ENCODE data around the gene LRGUK. TPM values are rescaled to one million over a fixed set of nuclear protein-coding genes. Genes with fewer than 3 reads are reported as not detected.
"Not testable (repeated sequence)": the region's sequence is repeated elsewhere in the genome, so short reads cannot be mapped to it uniquely, and the experiment has no call there.

LRGUK gene, protein sequence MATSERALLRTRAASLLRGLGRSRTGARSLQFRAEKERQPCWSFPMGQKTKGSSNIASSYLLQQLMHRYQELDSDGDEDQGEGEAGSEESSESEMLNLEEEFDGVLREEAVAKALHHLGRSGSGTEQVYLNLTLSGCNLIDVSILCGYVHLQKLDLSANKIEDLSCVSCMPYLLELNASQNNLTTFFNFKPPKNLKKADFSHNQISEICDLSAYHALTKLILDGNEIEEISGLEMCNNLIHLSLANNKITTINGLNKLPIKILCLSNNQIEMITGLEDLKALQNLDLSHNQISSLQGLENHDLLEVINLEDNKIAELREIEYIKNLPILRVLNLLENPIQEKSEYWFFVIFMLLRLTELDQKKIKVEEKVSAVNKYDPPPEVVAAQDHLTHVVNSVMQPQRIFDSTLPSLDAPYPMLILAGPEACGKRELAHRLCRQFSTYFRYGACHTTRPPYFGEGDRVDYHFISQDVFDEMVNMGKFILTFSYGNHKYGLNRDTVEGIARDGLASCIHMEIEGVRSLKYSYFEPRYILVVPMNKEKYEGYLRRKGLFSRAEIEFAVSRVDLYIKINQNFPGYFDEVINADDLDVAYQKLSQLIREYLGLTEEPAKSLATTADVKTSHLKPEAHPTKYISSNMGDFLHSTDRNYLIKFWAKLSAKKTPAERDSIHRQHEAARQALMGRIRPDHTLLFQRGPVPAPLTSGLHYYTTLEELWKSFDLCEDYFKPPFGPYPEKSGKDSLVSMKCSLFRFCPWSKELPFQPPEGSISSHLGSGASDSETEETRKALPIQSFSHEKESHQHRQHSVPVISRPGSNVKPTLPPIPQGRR
- total RNA-seq = under 1 TPM in 1 of 2 experiments, not detected in 1; 0.09 TPM

DNA sequence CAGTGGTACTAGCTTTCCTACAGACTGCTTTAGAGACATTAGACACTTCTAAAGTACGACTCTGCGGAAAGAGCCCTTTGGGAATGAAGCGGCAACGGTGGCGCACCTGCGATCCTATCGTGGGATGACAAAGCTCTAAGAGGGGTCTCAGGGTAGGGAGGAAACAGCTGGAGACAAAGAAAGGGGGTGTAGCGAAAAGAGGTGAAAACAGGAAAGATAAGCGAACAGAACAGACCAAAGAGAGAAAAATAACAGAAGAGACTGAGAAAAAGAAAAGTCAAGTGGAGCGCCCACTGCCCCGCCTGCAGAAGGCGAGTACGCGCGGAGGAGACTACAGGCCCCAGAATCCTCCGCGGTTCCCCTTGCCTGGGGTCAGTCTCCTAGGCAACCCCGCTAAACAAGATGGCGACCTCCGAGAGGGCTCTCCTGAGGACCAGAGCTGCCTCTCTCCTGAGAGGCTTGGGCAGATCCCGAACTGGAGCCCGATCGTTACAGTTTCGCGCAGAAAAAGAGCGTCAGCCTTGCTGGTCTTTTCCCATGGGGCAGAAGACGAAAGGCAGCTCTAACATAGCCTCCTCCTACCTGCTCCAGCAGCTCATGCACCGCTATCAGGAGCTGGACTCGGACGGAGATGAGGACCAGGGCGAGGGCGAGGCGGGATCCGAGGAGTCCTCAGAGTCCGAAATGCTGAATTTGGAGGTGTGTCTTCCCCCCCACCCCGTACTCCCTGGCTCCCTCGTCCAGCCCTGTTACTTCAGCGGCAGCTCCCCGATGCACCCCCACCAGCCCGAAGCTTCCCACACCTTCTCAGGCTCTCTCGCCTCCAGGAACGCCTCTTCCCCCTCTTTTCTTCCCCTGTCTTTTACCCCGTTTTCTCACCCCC, at the start of gene LRGUK:
Gene LRGUK, plus strand, starts transcription at position 375 of the 883 bp plus-strand sequence. Its CDS starts 28 bp downstream, at position 403.
- ATAC-seq (peak; percentile 100), DNase-seq (peak; percentile 89)
- Mint-ChIP-seq H3K36me3 (ENCODE audit: low read depth) (no peaks in the 10 kb centered on the region), H3K4me1 (ENCODE audit: low read depth) (peaks cover 13% of the 10 kb centered on the region), H3K27ac (no peak within 1 kb of the TSS), H3K27me3 (peaks cover 20% of the 10 kb centered on the region), H3K9me3 (no peaks in the 10 kb centered on the region), H3K4me3 (peak within 1 kb of the TSS; percentile 79)
- ChIA-PET CTCF (interaction anchor here (1.0 to 2.2 kb wide), 2 partner anchors 14 to 196 kb away, joined by 3 to 27 read pairs; no protein-coding TSS in a partner anchor), POLR2A (interaction anchor here (1.1 kb wide), 1 partner anchor 15 kb away, joined by 3 read pairs; no protein-coding TSS in a partner anchor)
- intact Hi-C loops (cut with micrococcal nuclease) = no loop called here
- TF ChIP-seq, protein P1, sequence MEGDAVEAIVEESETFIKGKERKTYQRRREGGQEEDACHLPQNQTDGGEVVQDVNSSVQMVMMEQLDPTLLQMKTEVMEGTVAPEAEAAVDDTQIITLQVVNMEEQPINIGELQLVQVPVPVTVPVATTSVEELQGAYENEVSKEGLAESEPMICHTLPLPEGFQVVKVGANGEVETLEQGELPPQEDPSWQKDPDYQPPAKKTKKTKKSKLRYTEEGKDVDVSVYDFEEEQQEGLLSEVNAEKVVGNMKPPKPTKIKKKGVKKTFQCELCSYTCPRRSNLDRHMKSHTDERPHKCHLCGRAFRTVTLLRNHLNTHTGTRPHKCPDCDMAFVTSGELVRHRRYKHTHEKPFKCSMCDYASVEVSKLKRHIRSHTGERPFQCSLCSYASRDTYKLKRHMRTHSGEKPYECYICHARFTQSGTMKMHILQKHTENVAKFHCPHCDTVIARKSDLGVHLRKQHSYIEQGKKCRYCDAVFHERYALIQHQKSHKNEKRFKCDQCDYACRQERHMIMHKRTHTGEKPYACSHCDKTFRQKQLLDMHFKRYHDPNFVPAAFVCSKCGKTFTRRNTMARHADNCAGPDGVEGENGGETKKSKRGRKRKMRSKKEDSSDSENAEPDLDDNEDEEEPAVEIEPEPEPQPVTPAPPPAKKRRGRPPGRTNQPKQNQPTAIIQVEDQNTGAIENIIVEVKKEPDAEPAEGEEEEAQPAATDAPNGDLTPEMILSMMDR (IDR thresholded peaks at IDR 0.05) = no peak

DNA sequence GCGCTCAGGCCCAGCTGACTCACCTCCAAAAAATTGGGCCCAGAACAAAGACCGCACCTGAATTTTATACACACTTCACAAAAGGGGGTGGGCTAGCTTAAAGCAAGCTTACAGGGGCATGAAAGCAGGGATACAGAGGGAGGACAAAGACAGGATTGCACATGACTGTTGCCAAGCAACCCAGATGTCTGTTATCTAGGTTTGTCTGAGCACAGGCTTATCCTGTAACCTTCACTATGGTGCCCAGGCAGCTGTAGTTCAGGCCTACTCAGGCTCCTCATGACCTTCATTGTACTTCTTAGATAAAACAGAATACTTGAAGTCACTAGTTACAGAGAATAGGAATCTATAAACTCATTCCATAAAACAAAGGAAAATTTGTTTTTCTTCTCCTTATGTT, 49.6 kb upstream of the LRGUK start:
- H3K27ac Mint-ChIP-seq = not testable (repeated sequence)

DNA sequence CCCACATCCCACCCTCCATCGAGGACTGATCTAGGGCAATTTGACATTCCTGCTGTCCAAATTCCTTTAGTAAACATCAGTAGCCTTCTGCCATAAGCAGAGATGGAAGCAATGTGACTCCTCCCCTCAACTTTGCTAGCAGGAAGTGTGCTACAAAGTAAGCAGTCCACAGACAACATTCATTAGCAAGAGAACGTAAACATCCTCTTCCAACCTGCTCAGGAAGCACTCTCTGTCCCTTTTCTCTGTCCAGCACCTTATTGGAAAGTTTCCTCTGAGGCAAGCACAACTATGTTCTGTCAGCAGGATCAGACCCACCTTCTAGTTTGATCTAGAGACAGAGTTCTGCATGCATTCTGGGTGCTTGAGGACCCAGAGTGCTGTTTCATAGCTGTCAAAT, 48.1 kb upstream of the LRGUK start:
- Mint-ChIP-seq H3K4me1 (ENCODE audit: low read depth) (no peaks in the 10 kb centered on the region), H3K4me3 (no peak overlapping the region), H3K36me3 (ENCODE audit: low read depth) (peaks cover 12% of the 10 kb centered on the region), H3K27me3 (no peaks in the 10 kb centered on the region), H3K9me3 (peaks cover 6% of the 10 kb centered on the region), H3K27ac (no peak overlapping the region)
- ChIA-PET CTCF (no interaction called here), POLR2A (no interaction called here)
- DNase-seq (no peak), ATAC-seq (no peak)
- intact Hi-C loops (cut with micrococcal nuclease) = no loop called here
- TF ChIP-seq, protein P1 (IDR thresholded peaks at IDR 0.05) = no peak

More for the DNA sequence above, 49.6 kb upstream of the LRGUK start:
- H3K4me1 Mint-ChIP-seq (ENCODE audit: low read depth); ATAC-seq; H3K27me3 Mint-ChIP-seq; POLR2A ChIA-PET; DNase-seq; H3K9me3 Mint-ChIP-seq; intact Hi-C loops (cut with micrococcal nuclease); CTCF ChIA-PET; H3K4me3 Mint-ChIP-seq: not testable (repeated sequence)
- H3K36me3 Mint-ChIP-seq (ENCODE audit: low read depth) = peaks cover 12% of the 10 kb centered on the region

DNA sequence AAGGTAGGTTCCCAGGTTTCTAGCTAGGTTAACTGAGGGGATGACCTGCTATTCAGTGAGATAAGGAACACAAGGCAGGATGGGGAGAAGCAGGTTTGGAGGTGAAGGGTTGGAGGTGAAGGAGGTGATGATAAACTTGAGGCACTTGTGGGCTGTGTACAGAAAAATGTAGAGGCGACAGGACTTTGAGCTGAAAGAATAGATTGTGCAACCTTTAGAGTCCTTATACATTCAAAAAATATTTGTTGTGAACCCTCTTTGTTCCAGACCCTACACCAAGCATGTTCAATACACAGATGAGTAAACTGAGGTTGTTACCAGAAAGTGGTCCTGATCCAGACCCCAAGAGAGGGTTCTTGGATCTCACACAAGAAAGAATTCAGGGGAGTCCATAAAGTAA, 45.4 kb upstream of the LRGUK start:
- TF ChIP-seq, protein P1 (IDR thresholded peaks at IDR 0.05) = no peak
- ChIA-PET POLR2A (no interaction called here), CTCF (no interaction called here)
- H3K36me3 Mint-ChIP-seq (ENCODE audit: low read depth) = no peaks in the 10 kb centered on the region
- DNase-seq (no peak), ATAC-seq (no peak)
- no peak overlapping the region for H3K4me3 Mint-ChIP-seq
- H3K4me1 Mint-ChIP-seq (ENCODE audit: low read depth) = no peaks in the 10 kb centered on the region
- intact Hi-C loops (cut with micrococcal nuclease) = no loop called here
- H3K27ac Mint-ChIP-seq = no peak overlapping the region
- no peaks in the 10 kb centered on the region for H3K27me3 Mint-ChIP-seq
- no peaks in the 10 kb centered on the region for H3K9me3 Mint-ChIP-seq
